ENCODE results near the gene TAF5.

DNA sequence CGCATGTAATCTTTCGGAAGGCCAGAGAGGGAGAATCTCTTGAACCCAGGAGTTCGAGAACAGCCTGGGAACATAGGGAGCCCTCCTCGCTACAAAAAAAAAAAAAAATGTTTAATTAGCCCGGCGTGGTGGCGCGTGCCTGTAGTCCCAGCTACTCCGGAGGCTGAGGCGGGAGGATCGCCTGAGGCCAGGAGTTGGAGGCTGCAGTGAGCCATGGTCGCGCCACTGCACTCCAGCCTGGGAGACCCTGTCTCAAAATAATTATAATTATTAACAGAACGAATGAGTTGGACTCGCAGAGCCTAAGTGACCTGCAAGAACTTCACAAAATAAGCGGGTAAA, 17.6 kb upstream of the TAF5 start:
- TF ChIP-seq POLR2A (IDR thresholded peaks at IDR 0.05) (no peak), CTCF (IDR thresholded peaks at IDR 0.05) (no peak)

Data from tibial nerve (tissue), 3 donors.